OCI-LY7 (cell line): ENCODE measurements around the gene LSR. TPM values are rescaled to one million over a fixed set of nuclear protein-coding genes. Genes with fewer than 3 reads are reported as not detected.

ENCODE experiments used
- BruUV-seq: library from RNA; stranded (reverse); fragments of 400-500 nt; replicated peaks from 2 replicates; lab custom pipeline; 2021; lab: Mats Ljungman, UMichigan
- CTCF ChIA-PET: fragments of 300-600 bp; sonication (Branson Sonifier 250); formaldehyde crosslinking; loops from one replicate; lab custom pipeline; 2022; ENCODE audit warnings: antibody characterized with exemption; ENCODE audit not compliant: unreplicated experiment; lab: Charles Lee
- POLR2A ChIA-PET: fragments of 300-600 bp; sonication (Branson Sonifier 250); formaldehyde crosslinking; loops from one replicate; lab custom pipeline; 2022; ENCODE audit warnings: antibody characterized with exemption; lab: Charles Lee
- DNase-seq: peaks from one replicate; pipeline ENCODE4 v3.0.0-alpha.2; 2015; ENCODE audit warnings: low spot score
- H2AFZ ChIP-seq: fragments of 200-600 bp; sonication (generic), shearing (Covaris generic); 2 replicates; pipeline ENCODE4 v1.6.1; 2014; ENCODE audit warnings: mild to moderate bottlenecking, antibody characterized with exemption, low read length, moderate library complexity
- H3K27ac ChIP-seq: fragments of 200-600 bp; sonication (generic); 2 replicates; pipeline ENCODE4 v1.5.1; 2014; ENCODE audit warnings: mixed run types, low read depth, mild to moderate bottlenecking, moderate library complexity, low read length, inconsistent platforms; ENCODE audit not compliant: poor library complexity, severe bottlenecking
- H3K36me3 ChIP-seq: fragments of 200-600 bp; sonication (generic); 2 replicates; pipeline ENCODE4 v1.6.1; 2014; ENCODE audit warnings: mild to moderate bottlenecking, antibody characterized with exemption, low read length, moderate library complexity, mixed read lengths; ENCODE audit not compliant: insufficient read depth
- H3K4me1 ChIP-seq: fragments of 200-600 bp; sonication (generic); 2 replicates; pipeline ENCODE4 v1.5.1; 2014; ENCODE audit warnings: mild to moderate bottlenecking, low read length; ENCODE audit not compliant: insufficient read depth, poor library complexity, severe bottlenecking
- H3K4me2 ChIP-seq: fragments of 200-600 bp; sonication (generic); 2 replicates; pipeline ENCODE4 v1.6.1; 2014; ENCODE audit warnings: mild to moderate bottlenecking, low read length
- H3K4me3 ChIP-seq: fragments of 200-600 bp; sonication (generic); 2 replicates; pipeline ENCODE4 v1.5.1; 2014; ENCODE audit warnings: mild to moderate bottlenecking, low read depth, low read length; ENCODE audit not compliant: poor library complexity, severe bottlenecking
- H3K79me2 ChIP-seq: fragments of 200-600 bp; sonication (generic); 2 replicates; pipeline ENCODE4 v1.6.1; 2016; ENCODE audit warnings: low read depth, mild to moderate bottlenecking, low read length, moderate library complexity, mixed read lengths; ENCODE audit not compliant: insufficient read depth
- H3K9me2 ChIP-seq: fragments of 200-600 bp; sonication (generic); 2 replicates; pipeline ENCODE4 v1.6.1; 2016; ENCODE audit warnings: mild to moderate bottlenecking, low read length, mixed read lengths; ENCODE audit not compliant: insufficient read depth
- H3K9me3 ChIP-seq: fragments of 200-600 bp; sonication (generic); 2 replicates; pipeline ENCODE4 v1.6.1; 2014; ENCODE audit warnings: mild to moderate bottlenecking, mixed run types, low read length, mixed read lengths
- H4K20me1 ChIP-seq: fragments of 200-600 bp; sonication (generic); 2 replicates; pipeline ENCODE4 v1.6.1; 2014; ENCODE audit warnings: mild to moderate bottlenecking, antibody characterized with exemption, low read length, moderate library complexity, mixed read lengths; ENCODE audit not compliant: insufficient read depth
- EZH2phosphoT487 ChIP-seq: fragments of 200-600 bp; sonication (generic); IDR thresholded peaks from 2 replicates; pipeline ENCODE4 v1.6.1; 2018; ENCODE audit warnings: low read depth, borderline replicate concordance, mild to moderate bottlenecking, mixed run types, antibody characterized with exemption, low read length, moderate library complexity, mixed read lengths
- intact Hi-C: fragments of 100-400 bp; cut with micrococcal nuclease; formaldehyde crosslinking; loops from one replicate; pipeline ENCODE4 v1.10.0; 2022; ENCODE audit not compliant: unreplicated experiment
- total RNA-seq, 2 experiments: library from RNA; depleted of rRNA in 1 of 2; stranded (reverse); fragments of >200 nt in 1 of 2; shearing (Covaris generic) in 1 of 2; gene quantifications; 2 replicates each; pipeline ENCODE4 v1.2.3, GENCODE V29; 2014 to 2022
- TF ChIP-seq, protein P1 (sequence below): fragments of 200-600 bp; sonication (generic); conservative IDR thresholded peaks from 2 replicates; pipeline ENCODE4 v1.5.1; 2014; ENCODE audit warnings: mild to moderate bottlenecking, antibody characterized with exemption, low read length, moderate library complexity, mixed read lengths

The LSR gene
- total RNA-seq, 2 experiments from 2014 or later: 15.0 to 33.6 TPM

DNA sequence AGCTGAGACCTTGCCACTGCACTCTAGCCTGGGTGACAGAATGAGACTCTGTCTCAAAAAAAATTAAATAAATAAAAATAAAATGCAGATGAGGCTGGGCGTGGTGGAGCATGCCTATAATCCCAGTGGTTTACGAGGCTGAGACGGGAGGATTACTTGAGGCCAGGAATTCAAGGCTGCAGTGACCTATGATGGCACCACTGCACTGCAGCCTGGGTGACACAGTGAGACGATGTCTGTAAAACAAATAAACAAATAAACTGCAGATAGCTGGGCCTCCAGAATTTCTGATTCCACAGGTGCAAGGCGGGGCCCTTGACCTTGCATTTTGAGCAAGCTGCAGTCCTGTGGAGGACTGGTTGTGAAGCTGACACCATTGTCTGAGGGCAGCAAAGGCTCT, 40.1 kb downstream of the LSR start:
- intact Hi-C loops: no loop called here
- no peak for DNase-seq
- no peaks in the 10 kb centered on the region for H3K36me3 ChIP-seq
- no peak overlapping the region for H3K4me3 ChIP-seq
- no peak overlapping the region for H3K4me2 ChIP-seq
- no peak for TF ChIP-seq EZH2phosphoT487
- TF ChIP-seq, protein P1, sequence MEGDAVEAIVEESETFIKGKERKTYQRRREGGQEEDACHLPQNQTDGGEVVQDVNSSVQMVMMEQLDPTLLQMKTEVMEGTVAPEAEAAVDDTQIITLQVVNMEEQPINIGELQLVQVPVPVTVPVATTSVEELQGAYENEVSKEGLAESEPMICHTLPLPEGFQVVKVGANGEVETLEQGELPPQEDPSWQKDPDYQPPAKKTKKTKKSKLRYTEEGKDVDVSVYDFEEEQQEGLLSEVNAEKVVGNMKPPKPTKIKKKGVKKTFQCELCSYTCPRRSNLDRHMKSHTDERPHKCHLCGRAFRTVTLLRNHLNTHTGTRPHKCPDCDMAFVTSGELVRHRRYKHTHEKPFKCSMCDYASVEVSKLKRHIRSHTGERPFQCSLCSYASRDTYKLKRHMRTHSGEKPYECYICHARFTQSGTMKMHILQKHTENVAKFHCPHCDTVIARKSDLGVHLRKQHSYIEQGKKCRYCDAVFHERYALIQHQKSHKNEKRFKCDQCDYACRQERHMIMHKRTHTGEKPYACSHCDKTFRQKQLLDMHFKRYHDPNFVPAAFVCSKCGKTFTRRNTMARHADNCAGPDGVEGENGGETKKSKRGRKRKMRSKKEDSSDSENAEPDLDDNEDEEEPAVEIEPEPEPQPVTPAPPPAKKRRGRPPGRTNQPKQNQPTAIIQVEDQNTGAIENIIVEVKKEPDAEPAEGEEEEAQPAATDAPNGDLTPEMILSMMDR: no peak
- ChIA-PET POLR2A (interaction anchor here (0.7 to 1.5 kb wide), 3 partner anchors 9 to 36 kb away, joined by 3 to 4 read pairs (median 3); no protein-coding TSS in a partner anchor), CTCF (interaction anchor here (0.9 kb wide), 1 partner anchor 12 kb away, joined by 3 read pairs; no protein-coding TSS in a partner anchor)
- no peak overlapping the region for H2AFZ ChIP-seq
- H3K9me2 ChIP-seq: no peaks in the 10 kb centered on the region
- BruUV-seq: no TSS peak
- no peaks in the 10 kb centered on the region for H3K9me3 ChIP-seq
- H3K79me2 ChIP-seq: no peaks in the 10 kb centered on the region
- peaks cover 32% of the 10 kb centered on the region for H3K4me1 ChIP-seq
- no peak overlapping the region for H3K27ac ChIP-seq
- H4K20me1 ChIP-seq: no peaks in the 10 kb centered on the region

DNA sequence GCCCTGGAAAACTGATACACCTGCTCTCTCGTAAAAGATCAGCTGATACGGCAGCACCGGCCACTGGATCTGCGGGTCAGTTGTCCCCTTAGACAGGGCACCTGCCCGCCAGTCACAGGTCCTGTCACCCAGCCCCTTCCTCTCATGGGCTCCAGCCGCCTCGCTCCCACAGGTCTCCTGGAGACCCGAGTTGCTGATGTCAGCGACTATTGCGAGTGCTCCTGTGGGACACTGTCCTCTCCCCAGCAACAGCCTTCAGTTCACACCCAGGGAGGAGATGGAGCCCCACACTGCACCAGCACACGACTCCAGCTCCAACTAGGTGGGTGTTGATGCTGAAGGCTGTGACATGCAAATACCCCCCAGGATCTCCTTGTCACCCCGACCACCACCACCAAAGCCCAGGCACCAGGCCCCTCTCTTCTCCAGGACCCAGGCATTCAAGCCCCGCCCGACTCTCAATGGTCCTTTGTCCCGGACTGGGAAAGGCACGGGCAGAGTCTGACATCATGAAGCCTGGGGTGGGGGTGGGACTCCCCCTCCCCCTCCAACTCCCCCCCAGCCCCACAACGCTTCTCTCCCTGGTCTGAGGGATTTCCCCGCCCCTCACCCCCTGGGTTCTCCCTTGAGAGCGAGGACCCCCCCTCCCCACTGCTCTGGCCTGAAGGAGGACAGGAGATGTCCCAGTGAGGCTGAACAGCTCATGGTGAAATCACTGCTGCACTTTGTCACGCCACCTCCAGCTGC, 41.8 kb downstream of the LSR start:
- H4K20me1 ChIP-seq: no peaks in the 10 kb centered on the region
- DNase-seq: no peak
- no peaks in the 10 kb centered on the region for H3K9me2 ChIP-seq
- H3K4me3 ChIP-seq: no peak overlapping the region
- ChIA-PET CTCF (no interaction called here), POLR2A (interaction anchor here (1.0 to 1.8 kb wide), 2 partner anchors 29 to 40 kb away, joined by 5 to 6 read pairs; no protein-coding TSS in a partner anchor)
- no peak overlapping the region for H2AFZ ChIP-seq
- no peak for TF ChIP-seq EZH2phosphoT487
- TF ChIP-seq, protein P1: no peak
- no TSS peak for BruUV-seq
- no peak overlapping the region for H3K27ac ChIP-seq
- no peaks in the 10 kb centered on the region for H3K36me3 ChIP-seq
- peaks cover 48% of the 10 kb centered on the region for H3K4me1 ChIP-seq
- H3K4me2 ChIP-seq: peak overlapping the region; percentile 80; the same call in 1 of the 2 replicates
- H3K9me3 ChIP-seq: no peaks in the 10 kb centered on the region
- intact Hi-C loops: no loop called here
- H3K79me2 ChIP-seq: no peaks in the 10 kb centered on the region

DNA sequence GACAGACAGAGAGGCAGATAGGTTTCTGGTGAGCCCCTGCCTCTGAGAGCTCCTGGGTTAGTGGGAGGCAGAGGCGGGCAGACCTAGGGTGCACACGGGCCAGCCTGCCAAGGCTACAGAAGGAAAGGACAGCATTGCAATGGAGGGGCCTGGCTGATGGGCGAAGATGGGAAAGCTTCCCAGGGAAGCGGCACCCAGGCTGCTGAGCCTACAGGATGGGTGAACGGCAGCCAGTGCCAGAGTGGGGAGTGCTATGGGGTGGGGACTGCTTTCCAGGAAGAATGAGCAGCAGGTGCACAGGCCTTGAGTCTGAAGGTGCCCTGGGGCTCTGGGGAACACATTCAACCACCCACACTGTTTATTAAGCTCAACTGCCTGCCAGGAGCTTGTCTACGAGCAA, 42.5 kb downstream of the LSR start:
- no TSS peak for BruUV-seq
- intact Hi-C loops: no loop called here

More for the DNA sequence above, 42.5 kb downstream of the LSR start:
- peak; percentile 57 for DNase-seq
- Histone ChIP-seq H2AFZ (no peak overlapping the region), H3K9me3 (no peaks in the 10 kb centered on the region), H3K4me1 (peaks cover 55% of the 10 kb centered on the region), H3K4me2 (peak overlapping the region; percentile 80), H3K36me3 (no peaks in the 10 kb centered on the region), H4K20me1 (no peaks in the 10 kb centered on the region), H3K79me2 (no peaks in the 10 kb centered on the region), H3K9me2 (no peaks in the 10 kb centered on the region), H3K4me3 (no peak overlapping the region), H3K27ac (no peak overlapping the region)
- POLR2A ChIA-PET: interaction anchor here (0.7 to 1.8 kb wide), 4 partner anchors 28 to 58 kb away, joined by 3 to 6 read pairs (median 4); no protein-coding TSS in a partner anchor
- TF ChIP-seq EZH2phosphoT487: no peak
- TF ChIP-seq, protein P1: no peak
- CTCF ChIA-PET: no interaction called here
